Heart right ventricle (tissue), 16 donors: ENCODE results near the gene KCNQ5. TPM values are rescaled to one million over a fixed set of nuclear protein-coding genes. Genes with fewer than 3 reads are reported as not detected.

Source experiments
- ATAC-seq, 8 donors: fragments of 200-7000 bp; cut with Tn5 transposase; one replicate each; pipeline ENCODE4 v1.9.1; 2020; ENCODE audit warnings: mild to moderate bottlenecking in 8 of 8, moderate library complexity in 8 of 8, moderate number of reproducible peaks in 1 of 8
- DNase-seq, 2 donors: peaks; one replicate each; pipeline ENCODE4 v3.0.0-alpha.2; 2020
- H3K27ac ChIP-seq, 10 donors: fragments of 200-600 bp; sonication (generic) in 2 of 10; one replicate each; pipeline versions ENCODE4 v1.5.0 to v1.8.0; 2020 to 2022; ENCODE audit warnings: mild to moderate bottlenecking in 3 of 10
- H3K27me3 ChIP-seq, 7 donors: fragments of 200-600 bp; one replicate each; pipeline ENCODE4 v1.8.0; 2021 to 2022; ENCODE audit warnings: mild to moderate bottlenecking in 2 of 7
- H3K36me3 ChIP-seq, 9 donors: fragments of 200-600 bp; sonication (generic) in 1 of 9; one replicate each; pipeline versions ENCODE4 v1.5.0 to v1.8.0; 2020 to 2022; ENCODE audit warnings: mild to moderate bottlenecking in 2 of 9
- H3K4me1 ChIP-seq, 9 donors: fragments of 200-600 bp; sonication (generic) in 1 of 9; one replicate each; pipeline versions ENCODE4 v1.5.0 to v1.8.0; 2020 to 2022; ENCODE audit warnings: mild to moderate bottlenecking in 4 of 9
- H3K4me3 ChIP-seq, 10 donors: fragments of 200-600 bp; sonication (generic) in 2 of 10; one replicate each; pipeline versions ENCODE4 v1.5.0 to v1.8.0; 2020 to 2022; ENCODE audit warnings: mild to moderate bottlenecking in 7 of 10, moderate library complexity in 2 of 10
- H3K9me3 ChIP-seq, 11 donors: fragments of 200-600 bp in 10 of 11; sonication (generic) in 2 of 11; one replicate each; pipeline versions ENCODE4 v1.5.0 to v1.8.0; 2013 to 2022; ENCODE audit warnings: mild to moderate bottlenecking in 2 of 11, control low read depth in 1 of 11, moderate library complexity in 1 of 11
- CTCF ChIP-seq, 9 donors: fragments of 200-600 bp; sonication (generic) in 2 of 9; IDR thresholded peaks; one replicate each; pipeline versions ENCODE4 v1.5.0 to v1.8.0; 2021 to 2022; ENCODE audit warnings: antibody characterized with exemption in 9 of 9, mild to moderate bottlenecking in 5 of 9, moderate library complexity in 1 of 9
- WGBS, 2 donors: extraction: QIAGEN DNeasy Blood & Tissue Kit; methylation state at CpG; one replicate each; pipeline ENCODE4 v1.1.7; 2013; ENCODE audit warnings: inconsistent platforms in 1 of 2; 5-methylcytosine and 5-hydroxymethylcytosine counted together
- intact Hi-C, 10 donors: fragments of 100-400 bp; cut with DNase I; formaldehyde crosslinking; loops; one replicate each; pipeline versions ENCODE4 v1.11.1 to v1.14.2; 2022
- polyA plus RNA-seq, 2 donors: library from polyadenylated mRNA; stranded (reverse); fragments of 200-250 nt; gene quantifications; one replicate each; pipeline ENCODE4 v1.2.3, GENCODE V29; 2013
- total RNA-seq, 10 donors: library from RNA; stranded (reverse); fragmentation: NEBNext Ultra II Directional in 3 of 10; extraction: Animal tissue kit (Norgen Biotek cat#: 25700) in 3 of 10; gene quantifications; one replicate each; pipeline versions ENCODE4 v1.2.1 to v1.2.4, GENCODE V29; 2021 to 2023
- donor health status: Arrhythmogenic right ventricular cardiomyopathy.
- donor health status: ischemic (EF 13 %, LVEDD 7.1; RV severe dilation, severe dysfunction).
- donor health status: healthy with polysubstance abuse.
- donor health status: DM: no; HTN: yes; CAD: no.
- donor health status: DM: no; HTN: no; CAD: no.
- donor health status: ischemic (EF 25% LVEDD 6.9; RV normal size, moderate dysfunction).
- donor health status: ischemic (EF 25% LVEDD 5.7; RV mildly dilated, moderate dysfunction).
- donor health status: healthy.
- donor health status: DM: yes; HTN: yes; CAD: no.
- donor health status: Ischemic cardiomyopathy.
- donor health status: ischemic (EF 35%, LVEDD 5.7; RV mildly dilated, moderate dysfunction).
- donor health status: nonischemic (EF 11% LVEDD 7.7; RV severe dilation, severe dysfunction).
- donor health status: DM: yes; HTN: yes; CAD: no.
- donor health status: PGD.
- donor health status: ischemic (EF 29% LVEDD 5.4; RV normal size, mild dysfunction).
- donor health status: nonischemic (EF 23%, LVEDD 6.1; RV moderate dilation, normal function).

KCNQ5 gene
- total and polyA plus RNA-seq, 12 donors, result under 0.01 to 0.15 (median 0.12) TPM; not detected in 9

- Histone ChIP-seq H3K4me1 (no peaks in the 10 kb centered on the region), H3K27ac (no peak overlapping the region), H3K36me3 (no peaks in the 10 kb centered on the region), H3K9me3 (no peaks in the 10 kb centered on the region), H3K27me3 (no peaks in the 10 kb centered on the region), H3K4me3 (no peak overlapping the region)
- DNase-seq (no peak), ATAC-seq (no peak)
- no peak for TF ChIP-seq CTCF (IDR thresholded peaks at IDR 0.05)
- WGBS, 2 donors, result 69 to 71% methylated on average over 2 of the region's 2 CpGs
- intact Hi-C loops, result no loop called here
Observed at GRCh38 chr6:72944660-72945059, 322.8 kb downstream of the KCNQ5 start.

GRCh38 chr6:72946774-72947173 is 324.9 kb downstream of the KCNQ5 start:
- no peaks in the 10 kb centered on the region for H3K9me3 ChIP-seq
- no peaks in the 10 kb centered on the region for H3K4me1 ChIP-seq
- 78 to 81% methylated on average over 2 of the region's 2 CpGs for WGBS, 2 donors
- H3K27ac ChIP-seq, result no peak overlapping the region
- H3K36me3 ChIP-seq, result no peaks in the 10 kb centered on the region
- DNase-seq (no peak), ATAC-seq (no peak)
- intact Hi-C loops, result no loop called here
- no peak overlapping the region for H3K4me3 ChIP-seq
- H3K27me3 ChIP-seq, result no peaks in the 10 kb centered on the region
- TF ChIP-seq CTCF (IDR thresholded peaks at IDR 0.05), result no peak

- no peak for DNase-seq
- H3K27ac ChIP-seq, result no peak overlapping the region
- intact Hi-C loops, result no loop called here
- no peaks in the 10 kb centered on the region for H3K4me1 ChIP-seq
- H3K9me3 ChIP-seq, result no peaks in the 10 kb centered on the region
- 53 to 66% methylated on average over 1 of the region's 1 CpG for WGBS, 2 donors
- H3K36me3 ChIP-seq, result no peaks in the 10 kb centered on the region
- no peak overlapping the region for H3K4me3 ChIP-seq
- H3K27me3 ChIP-seq, result no peaks in the 10 kb centered on the region
- no peak for ATAC-seq
- TF ChIP-seq CTCF (IDR thresholded peaks at IDR 0.05), result no peak
Observed at GRCh38 chr6:72947534-72947933, 325.7 kb downstream of the KCNQ5 start.

GRCh38 chr6:72948153-72948552 is 326.3 kb downstream of the KCNQ5 start:
- no peak for TF ChIP-seq CTCF (IDR thresholded peaks at IDR 0.05)
- ATAC-seq, result no peak
- WGBS, 2 donors, result 64 to 66% methylated on average over 1 of the region's 1 CpG
- H3K27ac ChIP-seq, result no peak overlapping the region
- H3K36me3 ChIP-seq, result no peaks in the 10 kb centered on the region
- no peak overlapping the region for H3K4me3 ChIP-seq
- no peak for DNase-seq
- no peaks in the 10 kb centered on the region for H3K4me1 ChIP-seq
- H3K27me3 ChIP-seq, result no peaks in the 10 kb centered on the region
- no peaks in the 10 kb centered on the region for H3K9me3 ChIP-seq
- intact Hi-C loops, result no loop called here
